ENCODE data around the gene MVP. TPM values are rescaled to one million over a fixed set of nuclear protein-coding genes. Genes with fewer than 3 reads are reported as not detected.

MVP gene
- total and polyA plus RNA-seq, 2 experiments from 2014 or later, result 121 to 146 TPM

GRCh38 chr16:29809850-29810698 lies 10.2 kb upstream of the MVP start:
- TF ChIP-seq EZH2 (IDR thresholded peaks at IDR 0.05; ENCODE audit: borderline replicate concordance) (no peak), CTCF (IDR thresholded peaks at IDR 0.05; ENCODE audit: poor library complexity) (no peak)
- no peak overlapping the region for H2AFZ ChIP-seq
- no peaks in the 10 kb centered on the region for H3K27me3 ChIP-seq
- H3K27ac ChIP-seq, result peak overlapping the region; percentile 93
- no peaks in the 10 kb centered on the region for H3K9me2 ChIP-seq (replicated peaks; ENCODE audit: insufficient read depth)
- no peaks in the 10 kb centered on the region for H3K9me3 ChIP-seq (ENCODE audit: low read depth)
- 67% methylated on average over 20 of the region's 23 CpGs for WGBS (ENCODE audit: low lambda C conversion rate, missing lambda C conversion rate)
- H3K79me2 ChIP-seq, result peaks cover 42% of the 10 kb centered on the region
- no peak overlapping the region for H3K4me3 ChIP-seq
- H3K4me1 ChIP-seq (ENCODE audit: insufficient read depth), result peaks cover 37% of the 10 kb centered on the region
- H3K4me2 ChIP-seq, result peak overlapping the region; percentile 91
- peaks cover 24% of the 10 kb centered on the region for H4K20me1 ChIP-seq (ENCODE audit: insufficient read depth, poor library complexity, severe bottlenecking)
- no peaks in the 10 kb centered on the region for H3K36me3 ChIP-seq (replicated peaks; ENCODE audit: insufficient read depth, low read depth)
- DNase-seq (ENCODE audit: low spot score), result no peak

- Histone ChIP-seq H3K9me2 (replicated peaks; ENCODE audit: insufficient read depth) (no peaks in the 10 kb centered on the region), H3K27ac (peak overlapping the region; percentile 93), H3K4me1 (ENCODE audit: insufficient read depth) (peaks cover 40% of the 10 kb centered on the region), H3K9me3 (ENCODE audit: low read depth) (no peaks in the 10 kb centered on the region), H3K4me2 (peak overlapping the region; percentile 91), H4K20me1 (ENCODE audit: insufficient read depth, poor library complexity, severe bottlenecking) (peaks cover 24% of the 10 kb centered on the region), H3K79me2 (peaks cover 44% of the 10 kb centered on the region), H3K27me3 (no peaks in the 10 kb centered on the region), H3K4me3 (no peak overlapping the region), H3K36me3 (replicated peaks; ENCODE audit: insufficient read depth, low read depth) (no peaks in the 10 kb centered on the region), H2AFZ (no peak overlapping the region)
- WGBS (ENCODE audit: low lambda C conversion rate, missing lambda C conversion rate), result 26% methylated on average over 7 of the region's 9 CpGs
- DNase-seq (ENCODE audit: low spot score), result no peak
- TF ChIP-seq EZH2 (IDR thresholded peaks at IDR 0.05; ENCODE audit: borderline replicate concordance), result no peak
- TF ChIP-seq CTCF (IDR thresholded peaks at IDR 0.05; ENCODE audit: poor library complexity), result no peak
- TF ChIP-seq EZH2phosphoT487 (IDR thresholded peaks at IDR 0.05; ENCODE audit: low read depth, severe bottlenecking, unreplicated experiment), result no peak
These were observed 9.5 kb upstream of the MVP start for GRCh38 chr16:29810699-29811169.

GRCh38 chr16:29811170-29811895 lies 8.9 kb upstream of the MVP start:
- peak overlapping the region; percentile 93 for H3K27ac ChIP-seq
- H3K27me3 ChIP-seq, result no peaks in the 10 kb centered on the region
- peak overlapping the region; percentile 29 for H2AFZ ChIP-seq
- H3K4me3 ChIP-seq, result peak overlapping the region; percentile 37
- no peaks in the 10 kb centered on the region for H3K9me3 ChIP-seq (ENCODE audit: low read depth)
- peaks cover 40% of the 10 kb centered on the region for H3K4me1 ChIP-seq (ENCODE audit: insufficient read depth)
- TF ChIP-seq EZH2phosphoT487 (IDR thresholded peaks at IDR 0.05; ENCODE audit: low read depth, severe bottlenecking, unreplicated experiment) (no peak), CTCF (IDR thresholded peaks at IDR 0.05; ENCODE audit: poor library complexity) (no peak), EZH2 (IDR thresholded peaks at IDR 0.05; ENCODE audit: borderline replicate concordance) (no peak)
- no peaks in the 10 kb centered on the region for H3K36me3 ChIP-seq (replicated peaks; ENCODE audit: insufficient read depth, low read depth)
- peaks cover 24% of the 10 kb centered on the region for H4K20me1 ChIP-seq (ENCODE audit: insufficient read depth, poor library complexity, severe bottlenecking)
- peak; percentile 98 for DNase-seq (ENCODE audit: low spot score)
- 1% methylated on average over 24 of the region's 31 CpGs for WGBS (ENCODE audit: low lambda C conversion rate, missing lambda C conversion rate)
- no peaks in the 10 kb centered on the region for H3K9me2 ChIP-seq (replicated peaks; ENCODE audit: insufficient read depth)
- H3K4me2 ChIP-seq, result peak overlapping the region; percentile 91
- H3K79me2 ChIP-seq, result peaks cover 44% of the 10 kb centered on the region
